ENCODE measurements around the gene PROC. TPM values are rescaled to one million over a fixed set of nuclear protein-coding genes. Genes with fewer than 3 reads are reported as not detected.
"Not testable (repeated sequence)": the region's sequence is repeated elsewhere in the genome, so short reads cannot be mapped to it uniquely, and the experiment has no call there.

Gene PROC
- total RNA-seq, 4 donors from 2014 or later, result 1.3 to 6.3 (median 1.6) TPM; not detected in 1

GRCh38 chr2:127408004-127408806 lies 10.0 kb upstream of the PROC start:
- Histone ChIP-seq H3K4me1 (peaks cover 5 to 35% (median 9%) of the 10 kb centered on the region in 4 donors), H3K36me3 (no peaks in the 10 kb centered on the region), H3K27ac (peak overlapping the region; percentile 77 to 96 (median 80)), H3K27me3 (no peaks in the 10 kb centered on the region), H3K4me3 (peak overlapping the region; percentile 39 to 65 (median 52)), H3K9me3 (no peaks in the 10 kb centered on the region)
- TF ChIP-seq CTCF (IDR thresholded peaks at IDR 0.05) (peak in 2 of 6 experiments; percentile 14 to 31), POLR2A (IDR thresholded peaks at IDR 0.05) (peak; percentile 30 to 77)
- DNase-seq, result peak; percentile 74 to 96 (median 94)

- DNase-seq, result peak in 1 of 3 donors; percentile 15
- H3K9me3 ChIP-seq, result no peaks in the 10 kb centered on the region
- H3K4me3 ChIP-seq, result peak overlapping the region in 3 of 4 donors; percentile 47 to 65 (median 58)
- peak overlapping the region; percentile 77 to 96 (median 80) for H3K27ac ChIP-seq
- no peak for TF ChIP-seq POLR2A (IDR thresholded peaks at IDR 0.05)
- TF ChIP-seq CTCF (IDR thresholded peaks at IDR 0.05), result no peak
- peaks cover 5 to 35% (median 9%) of the 10 kb centered on the region in 4 donors for H3K4me1 ChIP-seq
- H3K27me3 ChIP-seq, result no peaks in the 10 kb centered on the region
- no peaks in the 10 kb centered on the region for H3K36me3 ChIP-seq
Observed at GRCh38 chr2:127408807-127409099, 9.5 kb upstream of the PROC start.

- H3K9me3 ChIP-seq, H3K27me3 ChIP-seq, H3K36me3 ChIP-seq, H3K4me3 ChIP-seq: not testable (repeated sequence)
- DNase-seq, result peak in 1 of 3 donors; percentile 15
- Histone ChIP-seq H3K27ac (peak overlapping the region in 1 of 4 donors; percentile 56), H3K4me1 (peaks cover 5 to 32% (median 8%) of the 10 kb centered on the region in 4 donors)
Observed at GRCh38 chr2:127409716-127410115, 8.5 kb upstream of the PROC start.

GRCh38 chr2:127410871-127411652 lies 7.2 kb upstream of the PROC start:
- no peaks in the 10 kb centered on the region for H3K27me3 ChIP-seq
- H3K9me3 ChIP-seq, result no peaks in the 10 kb centered on the region
- no peaks in the 10 kb centered on the region for H3K36me3 ChIP-seq
- no peak overlapping the region for H3K4me3 ChIP-seq
- no peak for DNase-seq
- peaks cover 5 to 29% (median 10%) of the 10 kb centered on the region in 4 donors for H3K4me1 ChIP-seq
- H3K27ac ChIP-seq, result peak overlapping the region; percentile 35 to 56 (median 52)
- no peak for TF ChIP-seq CTCF (IDR thresholded peaks at IDR 0.05)
- TF ChIP-seq POLR2A (IDR thresholded peaks at IDR 0.05), result no peak

- no peak for DNase-seq
- Histone ChIP-seq H3K36me3 (no peaks in the 10 kb centered on the region), H3K27me3 (no peaks in the 10 kb centered on the region), H3K27ac (peak overlapping the region in 3 of 4 donors; percentile 14 to 47 (median 47)), H3K9me3 (no peaks in the 10 kb centered on the region), H3K4me3 (no peak overlapping the region), H3K4me1 (peaks cover 5 to 35% (median 13%) of the 10 kb centered on the region in 4 donors)
- TF ChIP-seq POLR2A (IDR thresholded peaks at IDR 0.05), result no peak
- TF ChIP-seq CTCF (IDR thresholded peaks at IDR 0.05), result no peak
Observed at GRCh38 chr2:127411653-127412369, 6.4 kb upstream of the PROC start.
